GM04503 (cell line): ENCODE data around the gene TYRO3.
A peak's percentile ranks its signal among the peaks of the same experiment; 100 is the strongest.

Experiments used
- DNase-seq: peaks from one replicate; pipeline ENCODE4 v3.0.0-alpha.2; 2012; ENCODE audit warnings: low read depth

TYRO3 gene

GRCh38 chr15:41558400-41559238 is at the start of gene TYRO3:
Gene TYRO3 (plus strand): TSS chr15:41559212. CDS start chr15:41559258, 46 bp downstream.
- DNase-seq = no peak

GRCh38 chr15:41510728-41511127 is 48.3 kb upstream of the TYRO3 start:
- DNase-seq = no peak

GRCh38 chr15:41511331-41511898 is 47.6 kb upstream of the TYRO3 start:
- DNase-seq = no peak

- no peak for DNase-seq
These were observed 47.1 kb upstream of the TYRO3 start for GRCh38 chr15:41511899-41512369.

- DNase-seq = no peak
These were observed 46.5 kb upstream of the TYRO3 start for GRCh38 chr15:41512512-41512939.

- DNase-seq = no peak
These were observed 46.0 kb upstream of the TYRO3 start for GRCh38 chr15:41512940-41513505.

GRCh38 chr15:41513506-41514227 is 45.3 kb upstream of the TYRO3 start, which contains the start of gene LTK:
Gene LTK (minus strand): TSS chr15:41513827. CDS start chr15:41513709, 118 bp downstream.
- no peak for DNase-seq

- no peak for DNase-seq
These were observed 41.0 kb upstream of the TYRO3 start for GRCh38 chr15:41517895-41518449.

- DNase-seq = no peak
These were observed 38.4 kb upstream of the TYRO3 start for GRCh38 chr15:41520636-41521035.

GRCh38 chr15:41521614-41522013 is 37.4 kb upstream of the TYRO3 start:
- no peak for DNase-seq

GRCh38 chr15:41523097-41523496 is 35.9 kb upstream of the TYRO3 start:
- DNase-seq = no peak

- DNase-seq = no peak
These were observed 28.6 kb upstream of the TYRO3 start for GRCh38 chr15:41530363-41530956.

GRCh38 chr15:41535544-41535943 is 23.5 kb upstream of the TYRO3 start:
- DNase-seq = no peak

GRCh38 chr15:41536866-41537265 is 22.1 kb upstream of the TYRO3 start:
- no peak for DNase-seq

GRCh38 chr15:41543521-41543870 is 15.5 kb upstream of the TYRO3 start:
- DNase-seq = no peak

- peak; percentile 54 for DNase-seq
These were observed 14.4 kb upstream of the TYRO3 start for GRCh38 chr15:41544650-41545015.

GRCh38 chr15:41545218-41545617 is 13.8 kb upstream of the TYRO3 start:
- no peak for DNase-seq

GRCh38 chr15:41546851-41547786 is 11.9 kb upstream of the TYRO3 start:
- peak; percentile 31 for DNase-seq

GRCh38 chr15:41550066-41550775 is 8.8 kb upstream of the TYRO3 start:
- no peak for DNase-seq

GRCh38 chr15:41553731-41554130 is 5.3 kb upstream of the TYRO3 start:
- no peak for DNase-seq
